K562 (cell line): ENCODE data around the gene ZNF575. TPM values are rescaled to one million over a fixed set of nuclear protein-coding genes. Genes with fewer than 3 reads are reported as not detected.

Source experiments
- CHD4 ChIP-seq: fragments of 200-600 bp; sonication (generic); IDR thresholded peaks from 3 replicates; pipeline ENCODE4 v1.6.1; 2012; ENCODE audit warnings: low read depth, mild to moderate bottlenecking, mixed read lengths, low read length, inconsistent platforms; ENCODE audit not compliant: insufficient read depth, insufficient replicate concordance, poor library complexity, severe bottlenecking
- ETS2 ChIP-seq: IDR thresholded peaks from 2 replicates; pipeline ENCODE4 v1.6.1; 2016; ENCODE audit warnings: borderline replicate concordance, missing genetic modification characterization, mild to moderate bottlenecking, moderate library complexity, missing compliant biosample characterization; ENCODE audit not compliant: poor library complexity, severe bottlenecking
- FOXA3 ChIP-seq, 2 experiments: fragments of 450-650 bp in 1 of 2; sonication (generic) in 1 of 2; formaldehyde crosslinking; IDR thresholded peaks in 1 of 2; conservative IDR thresholded peaks in 1 of 2; 2 replicates each; pipeline versions ENCODE4 v1.4.0 to v1.8.0; 2020 to 2022; ENCODE audit warnings: mild to moderate bottlenecking in 2 of 2, missing genetic modification reagents in 1 of 2
- HNRNPH1 ChIP-seq: fragments of 200-400 bp; formaldehyde crosslinking; optimal IDR thresholded peaks from 2 replicates; pipeline ENCODE3; 2017; ENCODE audit warnings: low read depth, mild to moderate bottlenecking, low read length, moderate library complexity
- MBD1 ChIP-seq: fragments of 250-450 bp; sonication (Bioruptor Pico); IDR thresholded peaks from 2 replicates; pipeline ENCODE4 v1.8.0; 2022; ENCODE audit warnings: inconsistent platforms
- NBN ChIP-seq: fragments of 450-650 bp; IDR thresholded peaks from 2 replicates; pipeline ENCODE4 v1.6.1; 2016; ENCODE audit warnings: low read depth, mild to moderate bottlenecking
- NRF1 ChIP-seq, 2 experiments: fragments of 450-650 bp; IDR thresholded peaks in 1 of 2; conservative IDR thresholded peaks in 1 of 2; 2 replicates each; pipeline ENCODE4 v1.6.1; 2014; ENCODE audit warnings: mild to moderate bottlenecking in 2 of 2
- POLR2H ChIP-seq: IDR thresholded peaks from 2 replicates; pipeline ENCODE4 v1.6.1; 2016; ENCODE audit warnings: missing genetic modification characterization, low read depth, mild to moderate bottlenecking, control low read depth, missing compliant biosample characterization, moderate library complexity
- SREBF2 ChIP-seq: sonication (generic); formaldehyde crosslinking; IDR thresholded peaks from 2 replicates; pipeline ENCODE4 v1.4.0; 2020; ENCODE audit warnings: mild to moderate bottlenecking, missing genetic modification reagents
- TFAP4 ChIP-seq: sonication (generic); formaldehyde crosslinking; IDR thresholded peaks from 2 replicates; pipeline ENCODE4 v1.8.0; 2022; ENCODE audit warnings: missing genetic modification reagents, mild to moderate bottlenecking, moderate library complexity, borderline replicate concordance
- ZBTB40 ChIP-seq, 2 experiments: fragments of 450-650 bp in 1 of 2; sonication (generic) in 1 of 2; formaldehyde crosslinking in 1 of 2; IDR thresholded peaks; 2 replicates each; pipeline versions ENCODE4 v1.7.1 to v1.9.0; 2016 to 2022; ENCODE audit warnings: inconsistent platforms in 1 of 2, mild to moderate bottlenecking in 1 of 2, missing genetic modification reagents in 1 of 2
- ZEB2 ChIP-seq: fragments of 450-650 bp; IDR thresholded peaks from 2 replicates; pipeline ENCODE4 v1.6.1; 2016
- ZNF311 ChIP-seq: fragments of 250-450 bp; sonication (Bioruptor Pico); IDR thresholded peaks from 2 replicates; pipeline ENCODE4 v1.4.0; 2020; ENCODE audit warnings: mild to moderate bottlenecking, moderate library complexity
- polyA plus RNA-seq, 8 experiments: library from polyadenylated mRNA; depleted of rRNA in 4 of 8; stranded (reverse) in 5 of 8; unstranded in 3 of 8; fragments of >200 nt; fragmentation: Nextera tagmentation in 2 of 8; fragmentation: Illumina TruSeq in 1 of 8; extraction: Ambion mirVana in 2 of 8; extraction: Trizol in 1 of 8; gene quantifications; 2 replicates each; pipeline versions ENCODE4 v1.2.1 to v1.2.3, GENCODE V29; 2011 to 2014; ENCODE audit warnings: inconsistent platforms in 1 of 8, missing spikeins in 1 of 8
- total RNA-seq, 7 experiments: library from RNA; depleted of rRNA in 6 of 7; stranded (reverse); fragments of >200 nt in 6 of 7; fragmentation: Illumina TruSeq in 2 of 7; extraction: Trizol in 2 of 7; gene quantifications; 2 replicates each; pipeline versions ENCODE4 v1.2.1 to v1.2.3, GENCODE V29; 2011 to 2021; ENCODE audit warnings: low replicate concordance in 1 of 7

Gene ZNF575
- total and polyA plus RNA-seq, 9 of the 15 experiments (the other 6 are each of a cell fraction or from before 2014, with no cell fraction given): 0.20 to 0.98 (median 0.32) TPM; not detected in 6

GRCh38 chr19:43533546-43534304 lies 737 bp downstream of the ZNF575 start (continued):
- 0 out of 2 replicates have a peak, but pooled peaks have one; percentile 15 for TF ChIP-seq ZBTB40 (IDR thresholded peaks at IDR 0.05)
- TF ChIP-seq ZBTB40 (CRISPR knock-in tag; IDR thresholded peaks at IDR 0.05): no peak
- no peak for TF ChIP-seq MBD1
- no peak for TF ChIP-seq ZEB2
- TF ChIP-seq SREBF2 (CRISPR knock-in tag): no peak
- TF ChIP-seq ETS2: no peak
- TF ChIP-seq FOXA3 (CRISPR knock-in tag; conservative IDR thresholded peaks at IDR 0.05 in 1 of 2, IDR thresholded peaks at IDR 0.05 in 1 of 2): no peak
- TF ChIP-seq NRF1 (conservative IDR thresholded peaks at IDR 0.05 in 1 of 2, IDR thresholded peaks at IDR 0.05 in 1 of 2): peak; percentile 91 to 93
- 0 out of 2 replicates have a peak, but pooled peaks have one; percentile 7 for TF ChIP-seq NBN
- TF ChIP-seq ZNF311 (CRISPR knock-in tag): no peak
- no peak for TF ChIP-seq HNRNPH1
- TF ChIP-seq CHD4: no peak
- no peak for TF ChIP-seq POLR2H
- peak; percentile 53; the same call in 1 of the 2 replicates for TF ChIP-seq TFAP4 (CRISPR knock-in tag)
